SH-SY5Y (cell line): ENCODE data around the gene SAMM50.

Experiments
- GATA2 ChIP-seq: IDR thresholded peaks from 2 replicates; pipeline ENCODE4 v1.6.1; 2011; ENCODE audit warnings: mild to moderate bottlenecking, low read depth, low read length
- GATA3 ChIP-seq: IDR thresholded peaks from 2 replicates; pipeline ENCODE4 v1.6.1; 2011; ENCODE audit warnings: low read depth, mild to moderate bottlenecking, low read length, moderate library complexity

- TF ChIP-seq GATA2 = no peak
- TF ChIP-seq GATA3 = no peak
Measured at GRCh38 chr22:43968614-43969013, 13.4 kb downstream of the SAMM50 start.
